ENCODE results near the gene LRP2.

GRCh38 chr2:169365029-169365480 lies 2.7 kb upstream of the LRP2 start:
- TF ChIP-seq EZH2 (IDR thresholded peaks at IDR 0.05; ENCODE audit: low read length) (no peak), CTCF (optimal IDR thresholded peaks at IDR 0.05 in 1 of 3, IDR thresholded peaks at IDR 0.05 in 1 of 3, conservative IDR thresholded peaks at IDR 0.05 in 1 of 3; ENCODE audit: extremely low read depth in 1 of 3, insufficient read depth in 2 of 3, low read length in 3 of 3) (no peak)

Measured in keratinocyte (primary cell).